ENCODE results near the gene ZNF549. TPM values are rescaled to one million over a fixed set of nuclear protein-coding genes. Genes with fewer than 3 reads are reported as not detected.

The ZNF549 gene
- polyA plus RNA-seq, 1 donor from 2014 or later, result 17.9 TPM

DNA sequence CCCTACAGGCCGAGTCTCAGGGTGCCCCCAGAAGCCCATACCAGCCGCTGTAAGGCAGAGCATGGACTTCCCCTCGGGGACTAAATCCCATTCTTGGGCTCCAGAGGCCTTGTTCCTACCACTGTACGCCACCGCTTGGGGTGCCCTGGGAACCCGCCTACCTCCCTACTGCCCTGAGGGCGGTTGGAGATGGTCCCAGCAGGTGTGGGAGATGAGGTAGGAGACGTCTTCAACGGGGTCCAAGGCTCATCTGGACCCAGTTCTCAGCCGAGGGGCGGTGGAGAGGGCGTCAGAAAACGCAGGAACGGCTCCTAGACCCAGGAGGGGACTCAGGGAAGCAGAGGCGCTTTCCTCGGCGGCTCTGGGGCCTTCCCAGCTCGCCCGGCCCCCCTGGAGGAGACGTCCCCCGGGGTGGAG is 56.0 kb downstream of the ZNF549 start:
- TF ChIP-seq RAD21 (conservative IDR thresholded peaks at IDR 0.05), result no peak
- Histone ChIP-seq H3K36me3 (ENCODE audit: insufficient read depth, low read length) (peaks cover 8% of the 10 kb centered on the region), H3K4me2 (ENCODE audit: low read length) (peak overlapping the region; percentile 57), H3F3A (ENCODE audit: insufficient read depth, low read length, poor library complexity, severe bottlenecking) (no peaks in the 10 kb centered on the region), H4K20me1 (ENCODE audit: insufficient read depth) (no peaks in the 10 kb centered on the region), H3K9ac (ENCODE audit: low read length) (peak overlapping the region; percentile 86), H3K79me2 (replicated peaks; ENCODE audit: insufficient read depth, low read length) (peaks cover 24% of the 10 kb centered on the region), H3K9me3 (ENCODE audit: low read length) (peaks cover 15% of the 10 kb centered on the region), H2AFZ (ENCODE audit: low read depth, low read length) (peak overlapping the region; percentile 99), H3K9me2 (ENCODE audit: insufficient read depth, low read length) (no peaks in the 10 kb centered on the region), H3K4me3 (ENCODE audit: low read length) (peak overlapping the region; percentile 85), H3K27ac (ENCODE audit: low read length) (peak overlapping the region; percentile 87), H3K27me3 (ENCODE audit: insufficient read depth, low read depth, low read length) (no peaks in the 10 kb centered on the region)

DNA sequence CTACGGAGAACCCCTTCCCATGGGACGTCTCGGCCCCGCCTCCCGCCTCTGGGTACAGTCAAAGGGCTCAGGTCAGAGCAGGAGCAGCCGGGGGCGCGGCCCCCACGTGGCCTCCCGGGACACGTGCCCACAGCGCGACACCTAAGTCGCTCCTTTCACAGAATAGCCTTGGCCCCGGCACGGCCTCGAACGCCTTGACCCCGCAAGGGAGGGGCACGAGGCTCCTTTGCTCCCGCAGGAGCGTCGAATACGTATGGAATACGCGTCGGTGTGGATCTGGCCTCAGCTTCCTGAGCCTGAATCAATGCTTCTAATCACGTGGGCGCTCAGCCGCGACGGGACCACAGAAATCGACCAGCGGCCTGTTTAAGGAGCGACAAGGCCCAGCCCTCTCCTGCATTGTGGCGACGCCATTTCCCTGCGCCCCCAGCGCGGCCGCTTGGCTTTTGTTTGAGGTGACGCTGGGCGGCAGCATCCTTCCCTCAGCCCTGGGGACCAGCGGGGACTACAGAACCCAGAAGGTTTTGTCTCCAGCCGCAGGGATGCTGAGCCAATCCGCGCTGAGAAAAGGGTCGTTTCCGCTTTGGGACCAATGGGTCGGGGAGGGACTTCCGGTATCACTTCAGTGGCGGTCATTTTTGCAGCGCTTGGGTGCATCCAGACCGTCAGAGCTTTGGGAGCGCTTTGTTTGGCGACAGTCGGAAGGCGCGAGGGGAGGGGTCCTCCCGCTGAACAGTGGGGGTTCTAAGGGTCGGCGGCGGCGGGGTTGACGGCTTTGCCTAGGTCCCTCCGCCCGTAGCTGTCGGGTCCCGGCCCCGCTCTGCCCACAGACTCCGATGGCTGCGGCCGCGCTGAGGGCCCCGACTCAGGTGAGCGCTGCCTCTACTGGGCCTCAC is 56.6 kb downstream of the ZNF549 start, which contains the start of gene ZIK1:
TSS of gene ZIK1 (plus strand) at position 625 of the 896 bp plus-strand sequence. CDS start at position 837, 212 bp downstream.
- Histone ChIP-seq H3F3A (ENCODE audit: insufficient read depth, low read length, poor library complexity, severe bottlenecking) (no peaks in the 10 kb centered on the region), H3K9me3 (ENCODE audit: low read length) (peaks cover 21% of the 10 kb centered on the region), H3K27ac (ENCODE audit: low read length) (peak within 1 kb of the TSS; percentile 87), H2AFZ (ENCODE audit: low read depth, low read length) (peak within 1 kb of the TSS; percentile 99), H3K79me2 (replicated peaks; ENCODE audit: insufficient read depth, low read length) (peaks cover 20% of the 10 kb centered on the region), H3K9ac (ENCODE audit: low read length) (peak within 1 kb of the TSS; percentile 86), H3K4me3 (ENCODE audit: low read length) (peak within 1 kb of the TSS; percentile 85), H3K9me2 (ENCODE audit: insufficient read depth, low read length) (no peaks in the 10 kb centered on the region), H3K27me3 (ENCODE audit: insufficient read depth, low read depth, low read length) (no peaks in the 10 kb centered on the region), H3K36me3 (ENCODE audit: insufficient read depth, low read length) (peaks cover 11% of the 10 kb centered on the region), H4K20me1 (ENCODE audit: insufficient read depth) (no peaks in the 10 kb centered on the region), H3K4me2 (ENCODE audit: low read length) (peak within 1 kb of the TSS; percentile 97)
- TF ChIP-seq MXI1 (conservative IDR thresholded peaks at IDR 0.05; ENCODE audit: poor library complexity, severe bottlenecking), result peak; percentile 58
- TF ChIP-seq, protein P1, sequence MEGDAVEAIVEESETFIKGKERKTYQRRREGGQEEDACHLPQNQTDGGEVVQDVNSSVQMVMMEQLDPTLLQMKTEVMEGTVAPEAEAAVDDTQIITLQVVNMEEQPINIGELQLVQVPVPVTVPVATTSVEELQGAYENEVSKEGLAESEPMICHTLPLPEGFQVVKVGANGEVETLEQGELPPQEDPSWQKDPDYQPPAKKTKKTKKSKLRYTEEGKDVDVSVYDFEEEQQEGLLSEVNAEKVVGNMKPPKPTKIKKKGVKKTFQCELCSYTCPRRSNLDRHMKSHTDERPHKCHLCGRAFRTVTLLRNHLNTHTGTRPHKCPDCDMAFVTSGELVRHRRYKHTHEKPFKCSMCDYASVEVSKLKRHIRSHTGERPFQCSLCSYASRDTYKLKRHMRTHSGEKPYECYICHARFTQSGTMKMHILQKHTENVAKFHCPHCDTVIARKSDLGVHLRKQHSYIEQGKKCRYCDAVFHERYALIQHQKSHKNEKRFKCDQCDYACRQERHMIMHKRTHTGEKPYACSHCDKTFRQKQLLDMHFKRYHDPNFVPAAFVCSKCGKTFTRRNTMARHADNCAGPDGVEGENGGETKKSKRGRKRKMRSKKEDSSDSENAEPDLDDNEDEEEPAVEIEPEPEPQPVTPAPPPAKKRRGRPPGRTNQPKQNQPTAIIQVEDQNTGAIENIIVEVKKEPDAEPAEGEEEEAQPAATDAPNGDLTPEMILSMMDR (IDR thresholded peaks at IDR 0.05; ENCODE audit: poor library complexity, severe bottlenecking), result peak; percentile 66
- peak; percentile 56 for TF ChIP-seq SMC3 (conservative IDR thresholded peaks at IDR 0.05; ENCODE audit: poor library complexity)
- peak; percentile 92 for TF ChIP-seq POLR2AphosphoS5 (IDR thresholded peaks at IDR 0.05)
- TF ChIP-seq EZH2 (IDR thresholded peaks at IDR 0.05; ENCODE audit: borderline replicate concordance, insufficient read depth, low read length, poor library complexity, severe bottlenecking), result no peak
- peak; percentile 77 for TF ChIP-seq TAF1 (IDR thresholded peaks at IDR 0.05; ENCODE audit: low read depth)
- peak; percentile 32 for TF ChIP-seq EP300 (conservative IDR thresholded peaks at IDR 0.05; ENCODE audit: poor library complexity, severe bottlenecking)
- TF ChIP-seq, protein P2, sequence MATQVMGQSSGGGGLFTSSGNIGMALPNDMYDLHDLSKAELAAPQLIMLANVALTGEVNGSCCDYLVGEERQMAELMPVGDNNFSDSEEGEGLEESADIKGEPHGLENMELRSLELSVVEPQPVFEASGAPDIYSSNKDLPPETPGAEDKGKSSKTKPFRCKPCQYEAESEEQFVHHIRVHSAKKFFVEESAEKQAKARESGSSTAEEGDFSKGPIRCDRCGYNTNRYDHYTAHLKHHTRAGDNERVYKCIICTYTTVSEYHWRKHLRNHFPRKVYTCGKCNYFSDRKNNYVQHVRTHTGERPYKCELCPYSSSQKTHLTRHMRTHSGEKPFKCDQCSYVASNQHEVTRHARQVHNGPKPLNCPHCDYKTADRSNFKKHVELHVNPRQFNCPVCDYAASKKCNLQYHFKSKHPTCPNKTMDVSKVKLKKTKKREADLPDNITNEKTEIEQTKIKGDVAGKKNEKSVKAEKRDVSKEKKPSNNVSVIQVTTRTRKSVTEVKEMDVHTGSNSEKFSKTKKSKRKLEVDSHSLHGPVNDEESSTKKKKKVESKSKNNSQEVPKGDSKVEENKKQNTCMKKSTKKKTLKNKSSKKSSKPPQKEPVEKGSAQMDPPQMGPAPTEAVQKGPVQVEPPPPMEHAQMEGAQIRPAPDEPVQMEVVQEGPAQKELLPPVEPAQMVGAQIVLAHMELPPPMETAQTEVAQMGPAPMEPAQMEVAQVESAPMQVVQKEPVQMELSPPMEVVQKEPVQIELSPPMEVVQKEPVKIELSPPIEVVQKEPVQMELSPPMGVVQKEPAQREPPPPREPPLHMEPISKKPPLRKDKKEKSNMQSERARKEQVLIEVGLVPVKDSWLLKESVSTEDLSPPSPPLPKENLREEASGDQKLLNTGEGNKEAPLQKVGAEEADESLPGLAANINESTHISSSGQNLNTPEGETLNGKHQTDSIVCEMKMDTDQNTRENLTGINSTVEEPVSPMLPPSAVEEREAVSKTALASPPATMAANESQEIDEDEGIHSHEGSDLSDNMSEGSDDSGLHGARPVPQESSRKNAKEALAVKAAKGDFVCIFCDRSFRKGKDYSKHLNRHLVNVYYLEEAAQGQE (IDR thresholded peaks at IDR 0.05; ENCODE audit: borderline replicate concordance), result peak; percentile 60
- TF ChIP-seq RAD21 (conservative IDR thresholded peaks at IDR 0.05), result peak; percentile 54

Measured in neural cell (in vitro differentiated cells).